K562 (cell line): ENCODE results near the gene MYBL2.

Experiments
- CBX2 ChIP-seq: fragments of 200-600 bp; sonication (generic); IDR thresholded peaks from one replicate; pipeline ENCODE4 v1.6.1; 2012; ENCODE audit warnings: mild to moderate bottlenecking, low read length, inconsistent platforms; ENCODE audit not compliant: insufficient read depth, poor library complexity, severe bottlenecking
- EGR1 ChIP-seq: fragments of 450-650 bp; conservative IDR thresholded peaks from 2 replicates; pipeline ENCODE4 v1.6.1; 2017; ENCODE audit warnings: mild to moderate bottlenecking
- SMARCE1 ChIP-seq: fragments of 450-650 bp; IDR thresholded peaks from 2 replicates; pipeline ENCODE4 v1.7.1; 2016; ENCODE audit warnings: mild to moderate bottlenecking
- TCF7L2 ChIP-seq: fragments of 150-350 bp; IDR thresholded peaks from 2 replicates; pipeline ENCODE4 v1.6.1; 2016; ENCODE audit warnings: low read depth, mild to moderate bottlenecking, low read length, moderate library complexity
- XRCC3 ChIP-seq: fragments of 450-650 bp; IDR thresholded peaks from 2 replicates; pipeline ENCODE4 v1.6.1; 2017; ENCODE audit warnings: mild to moderate bottlenecking, moderate library complexity
- ZNF121 ChIP-seq: sonication (generic); formaldehyde crosslinking; conservative IDR thresholded peaks from 2 replicates; pipeline ENCODE4 v1.8.0; 2022; ENCODE audit warnings: missing genetic modification reagents
- TF ChIP-seq, protein P1 (sequence below): fragments of 200-800 bp; sonication (Bioruptor generic); IDR thresholded peaks from 2 replicates; pipeline ENCODE4 v1.6.1; 2016; ENCODE audit warnings: missing genetic modification characterization, missing compliant biosample characterization

DNA sequence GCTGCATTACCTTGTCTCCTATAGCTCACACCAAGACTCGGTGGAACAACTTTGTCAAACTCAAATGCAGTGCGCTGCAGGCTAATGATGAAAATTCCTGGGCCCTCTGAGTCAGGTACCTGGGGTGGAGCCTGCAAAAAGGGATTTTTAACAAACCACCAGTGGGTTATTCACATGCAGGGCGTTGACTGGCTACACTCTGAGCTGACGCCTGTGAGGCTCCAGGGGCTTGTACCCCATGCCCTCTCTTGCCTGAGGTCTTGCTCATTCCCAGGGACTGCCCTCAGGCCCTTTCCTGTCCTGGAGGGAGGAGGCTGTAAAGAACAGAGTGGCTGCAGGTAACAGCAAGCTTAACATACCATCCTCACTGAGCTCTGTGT lies 50.7 kb downstream of the MYBL2 start:
- no peak for TF ChIP-seq CBX2
- no peak for TF ChIP-seq ZNF121
- no peak for TF ChIP-seq SMARCE1
- TF ChIP-seq, protein P1, sequence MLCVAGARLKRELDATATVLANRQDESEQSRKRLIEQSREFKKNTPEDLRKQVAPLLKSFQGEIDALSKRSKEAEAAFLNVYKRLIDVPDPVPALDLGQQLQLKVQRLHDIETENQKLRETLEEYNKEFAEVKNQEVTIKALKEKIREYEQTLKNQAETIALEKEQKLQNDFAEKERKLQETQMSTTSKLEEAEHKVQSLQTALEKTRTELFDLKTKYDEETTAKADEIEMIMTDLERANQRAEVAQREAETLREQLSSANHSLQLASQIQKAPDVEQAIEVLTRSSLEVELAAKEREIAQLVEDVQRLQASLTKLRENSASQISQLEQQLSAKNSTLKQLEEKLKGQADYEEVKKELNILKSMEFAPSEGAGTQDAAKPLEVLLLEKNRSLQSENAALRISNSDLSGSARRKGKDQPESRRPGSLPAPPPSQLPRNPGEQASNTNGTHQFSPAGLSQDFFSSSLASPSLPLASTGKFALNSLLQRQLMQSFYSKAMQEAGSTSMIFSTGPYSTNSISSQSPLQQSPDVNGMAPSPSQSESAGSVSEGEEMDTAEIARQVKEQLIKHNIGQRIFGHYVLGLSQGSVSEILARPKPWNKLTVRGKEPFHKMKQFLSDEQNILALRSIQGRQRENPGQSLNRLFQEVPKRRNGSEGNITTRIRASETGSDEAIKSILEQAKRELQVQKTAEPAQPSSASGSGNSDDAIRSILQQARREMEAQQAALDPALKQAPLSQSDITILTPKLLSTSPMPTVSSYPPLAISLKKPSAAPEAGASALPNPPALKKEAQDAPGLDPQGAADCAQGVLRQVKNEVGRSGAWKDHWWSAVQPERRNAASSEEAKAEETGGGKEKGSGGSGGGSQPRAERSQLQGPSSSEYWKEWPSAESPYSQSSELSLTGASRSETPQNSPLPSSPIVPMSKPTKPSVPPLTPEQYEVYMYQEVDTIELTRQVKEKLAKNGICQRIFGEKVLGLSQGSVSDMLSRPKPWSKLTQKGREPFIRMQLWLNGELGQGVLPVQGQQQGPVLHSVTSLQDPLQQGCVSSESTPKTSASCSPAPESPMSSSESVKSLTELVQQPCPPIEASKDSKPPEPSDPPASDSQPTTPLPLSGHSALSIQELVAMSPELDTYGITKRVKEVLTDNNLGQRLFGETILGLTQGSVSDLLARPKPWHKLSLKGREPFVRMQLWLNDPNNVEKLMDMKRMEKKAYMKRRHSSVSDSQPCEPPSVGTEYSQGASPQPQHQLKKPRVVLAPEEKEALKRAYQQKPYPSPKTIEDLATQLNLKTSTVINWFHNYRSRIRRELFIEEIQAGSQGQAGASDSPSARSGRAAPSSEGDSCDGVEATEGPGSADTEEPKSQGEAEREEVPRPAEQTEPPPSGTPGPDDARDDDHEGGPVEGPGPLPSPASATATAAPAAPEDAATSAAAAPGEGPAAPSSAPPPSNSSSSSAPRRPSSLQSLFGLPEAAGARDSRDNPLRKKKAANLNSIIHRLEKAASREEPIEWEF (CRISPR knock-in tag): no peak
- TF ChIP-seq TCF7L2: no peak
- TF ChIP-seq XRCC3: no peak
- no peak for TF ChIP-seq EGR1
